Endodermal cell (in vitro differentiated cells): ENCODE measurements around the gene DPP6. TPM values are rescaled to one million over a fixed set of nuclear protein-coding genes. Genes with fewer than 3 reads are reported as not detected.
A peak's percentile ranks its signal among the peaks of the same experiment; 100 is the strongest.

ENCODE experiments used
- DNase-seq: peaks from one replicate; pipeline ENCODE4 v3.0.0-alpha.2; 2017
- H3K27ac ChIP-seq: 2 replicates; pipeline ENCODE4 v1.5.1; 2013; ENCODE audit warnings: mild to moderate bottlenecking, low read depth, low read length, moderate library complexity
- H3K27me3 ChIP-seq: 2 replicates; pipeline ENCODE4 v1.6.1; 2013; ENCODE audit warnings: mild to moderate bottlenecking, low read length, moderate library complexity; ENCODE audit not compliant: insufficient read depth, control insufficient read depth, poor library complexity, severe bottlenecking
- H3K36me3 ChIP-seq: 2 replicates; pipeline ENCODE4 v1.7.0; 2013; ENCODE audit warnings: mild to moderate bottlenecking, low read length, moderate library complexity; ENCODE audit not compliant: control insufficient read depth, insufficient read depth
- H3K4me1 ChIP-seq: one replicate; pipeline ENCODE4 v1.7.0; 2013; ENCODE audit warnings: low read length; ENCODE audit not compliant: control insufficient read depth, insufficient read depth
- H3K4me3 ChIP-seq: 2 replicates; pipeline ENCODE4 v1.5.1; 2013; ENCODE audit warnings: mild to moderate bottlenecking, low read length, moderate library complexity
- H3K9ac ChIP-seq: 2 replicates; pipeline ENCODE4 v1.6.1; 2013; ENCODE audit warnings: mild to moderate bottlenecking, low read length, moderate library complexity; ENCODE audit not compliant: poor library complexity, severe bottlenecking; ENCODE audit errors: extremely low read depth
- H3K9me3 ChIP-seq: 2 replicates; pipeline ENCODE4 v1.6.1; 2013; ENCODE audit warnings: mild to moderate bottlenecking, low read length, moderate library complexity; ENCODE audit not compliant: control insufficient read depth
- H3K27ac Mint-ChIP-seq: 2 replicates; pipeline ENCODE4 v1.8.0; 2020; ENCODE audit warnings: mixed read lengths
- H3K27me3 Mint-ChIP-seq: 2 replicates; pipeline ENCODE4 v1.8.0; 2021; ENCODE audit warnings: mild to moderate bottlenecking, mixed read lengths; ENCODE audit not compliant: insufficient read depth
- H3K36me3 Mint-ChIP-seq: 2 replicates; pipeline ENCODE4 v1.8.0; 2020; ENCODE audit warnings: low read depth, mixed read lengths
- H3K4me1 Mint-ChIP-seq: 2 replicates; pipeline ENCODE4 v1.8.0; 2020; ENCODE audit warnings: mixed read lengths
- H3K4me3 Mint-ChIP-seq: 2 replicates; pipeline ENCODE4 v1.8.0; 2020; ENCODE audit warnings: mild to moderate bottlenecking, moderate library complexity, mixed read lengths
- H3K9me3 Mint-ChIP-seq: 2 replicates; pipeline ENCODE4 v1.8.0; 2020; ENCODE audit warnings: mild to moderate bottlenecking, mixed read lengths
- WGBS, 2 experiments: methylation state at CpG; one replicate each; pipeline versions ENCODE4 v1.1.5 to v1.1.7; 2013; ENCODE audit warnings: missing lambda C conversion rate in 2 of 2, mixed read lengths in 1 of 2; ENCODE audit not compliant: insufficient coverage in 1 of 2, insufficient read length in 1 of 2; 5-methylcytosine and 5-hydroxymethylcytosine counted together
- total RNA-seq, 2 donors: library from RNA; stranded (reverse); fragmentation: NEBNext Ultra II Directional in 1 of 2; extraction: Animal tissue kit (Norgen Biotek cat#: 25700) in 1 of 2; gene quantifications; 2 replicates in 1 of 2; 3 replicates in 1 of 2; pipeline ENCODE4 v1.2.1, GENCODE V29; 2021
- TF ChIP-seq, protein P1 (sequence below): fragments of 200-600 bp; sonication (generic); conservative IDR thresholded peaks from 2 replicates; pipeline ENCODE4 v1.5.0; 2021; ENCODE audit warnings: antibody characterized with exemption, mild to moderate bottlenecking

The DPP6 gene
- total RNA-seq, 2 donors from 2014 or later, result 1.7 to 3.0 TPM

DNA sequence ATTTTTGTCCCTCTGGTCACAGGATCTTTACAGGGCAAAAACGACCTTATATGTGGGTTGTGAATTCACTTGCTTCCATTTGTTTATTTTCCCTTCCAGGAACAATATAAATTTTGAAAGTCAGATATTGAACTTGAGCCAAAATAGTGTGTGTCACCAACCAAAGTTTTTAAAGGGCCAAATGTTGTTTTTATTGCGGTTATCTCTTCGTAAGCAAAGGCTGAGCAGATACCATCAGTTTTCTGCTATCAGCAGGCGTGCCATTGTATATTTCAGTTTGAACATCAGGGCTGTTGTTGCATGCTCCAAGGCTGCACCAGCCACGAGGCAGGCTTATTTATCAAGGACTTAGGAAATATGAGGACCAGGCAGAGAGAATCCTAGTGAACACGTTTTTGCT lies 790.4 kb downstream of the DPP6 start:
- Mint-ChIP-seq H3K27ac (peak overlapping the region; percentile 0), H3K27me3 (no peaks in the 10 kb centered on the region), H3K9me3 (no peaks in the 10 kb centered on the region), H3K4me1 (peaks cover 34% of the 10 kb centered on the region), H3K4me3 (no peak overlapping the region), H3K36me3 (no peaks in the 10 kb centered on the region)
- Histone ChIP-seq H3K4me3 (peak overlapping the region; percentile 19), H3K27ac (peak overlapping the region; percentile 9), H3K27me3 (no peaks in the 10 kb centered on the region), H3K9ac (no peak overlapping the region), H3K9me3 (no peaks in the 10 kb centered on the region), H3K4me1 (peaks cover 21% of the 10 kb centered on the region), H3K36me3 (no peaks in the 10 kb centered on the region)
- 74 to 89% methylated on average over 5 to 6 of the region's 6 CpGs for WGBS, 2 experiments
- TF ChIP-seq, protein P1, sequence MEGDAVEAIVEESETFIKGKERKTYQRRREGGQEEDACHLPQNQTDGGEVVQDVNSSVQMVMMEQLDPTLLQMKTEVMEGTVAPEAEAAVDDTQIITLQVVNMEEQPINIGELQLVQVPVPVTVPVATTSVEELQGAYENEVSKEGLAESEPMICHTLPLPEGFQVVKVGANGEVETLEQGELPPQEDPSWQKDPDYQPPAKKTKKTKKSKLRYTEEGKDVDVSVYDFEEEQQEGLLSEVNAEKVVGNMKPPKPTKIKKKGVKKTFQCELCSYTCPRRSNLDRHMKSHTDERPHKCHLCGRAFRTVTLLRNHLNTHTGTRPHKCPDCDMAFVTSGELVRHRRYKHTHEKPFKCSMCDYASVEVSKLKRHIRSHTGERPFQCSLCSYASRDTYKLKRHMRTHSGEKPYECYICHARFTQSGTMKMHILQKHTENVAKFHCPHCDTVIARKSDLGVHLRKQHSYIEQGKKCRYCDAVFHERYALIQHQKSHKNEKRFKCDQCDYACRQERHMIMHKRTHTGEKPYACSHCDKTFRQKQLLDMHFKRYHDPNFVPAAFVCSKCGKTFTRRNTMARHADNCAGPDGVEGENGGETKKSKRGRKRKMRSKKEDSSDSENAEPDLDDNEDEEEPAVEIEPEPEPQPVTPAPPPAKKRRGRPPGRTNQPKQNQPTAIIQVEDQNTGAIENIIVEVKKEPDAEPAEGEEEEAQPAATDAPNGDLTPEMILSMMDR, result no peak
- no peak for DNase-seq

DNA sequence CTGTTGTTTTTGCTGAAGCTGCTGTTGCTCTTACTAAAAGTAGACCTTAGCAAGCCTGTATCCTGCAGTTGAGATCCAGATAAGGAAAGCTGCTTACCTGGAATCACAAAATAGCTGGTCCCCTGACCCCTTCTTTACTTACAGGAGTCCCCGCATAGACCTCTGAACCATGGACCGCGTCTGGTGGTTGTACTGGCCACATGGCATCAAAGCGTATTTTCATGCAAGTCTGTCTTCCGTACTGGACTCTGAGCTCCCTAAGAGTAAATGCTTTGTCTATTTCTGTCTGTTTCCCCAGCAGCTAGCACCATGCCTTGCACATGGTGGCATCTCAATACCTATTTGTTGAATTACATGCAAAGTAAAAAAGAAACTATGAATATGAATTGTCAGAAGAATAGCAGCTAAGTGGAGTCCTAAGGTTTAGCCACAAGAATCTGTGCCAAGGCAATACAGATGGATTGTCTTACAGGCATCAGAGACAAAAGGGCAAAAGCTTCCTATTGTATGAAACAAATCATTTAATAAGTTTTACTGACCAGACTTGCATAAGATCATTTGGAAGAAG lies 791.6 kb downstream of the DPP6 start:
- Mint-ChIP-seq H3K4me3 (no peak overlapping the region), H3K36me3 (no peaks in the 10 kb centered on the region), H3K9me3 (no peaks in the 10 kb centered on the region), H3K27ac (no peak overlapping the region), H3K4me1 (peaks cover 34% of the 10 kb centered on the region), H3K27me3 (no peaks in the 10 kb centered on the region)
- H3K9me3 ChIP-seq, result no peaks in the 10 kb centered on the region
- 95% methylated on average over 5 of the region's 5 CpGs for WGBS, 2 experiments
- TF ChIP-seq, protein P1, result no peak
- no peaks in the 10 kb centered on the region for H3K36me3 ChIP-seq
- H3K4me1 ChIP-seq, result peaks cover 21% of the 10 kb centered on the region
- no peak overlapping the region for H3K4me3 ChIP-seq
- H3K27ac ChIP-seq, result no peak overlapping the region
- DNase-seq, result no peak
- no peak overlapping the region for H3K9ac ChIP-seq
- no peaks in the 10 kb centered on the region for H3K27me3 ChIP-seq

DNA sequence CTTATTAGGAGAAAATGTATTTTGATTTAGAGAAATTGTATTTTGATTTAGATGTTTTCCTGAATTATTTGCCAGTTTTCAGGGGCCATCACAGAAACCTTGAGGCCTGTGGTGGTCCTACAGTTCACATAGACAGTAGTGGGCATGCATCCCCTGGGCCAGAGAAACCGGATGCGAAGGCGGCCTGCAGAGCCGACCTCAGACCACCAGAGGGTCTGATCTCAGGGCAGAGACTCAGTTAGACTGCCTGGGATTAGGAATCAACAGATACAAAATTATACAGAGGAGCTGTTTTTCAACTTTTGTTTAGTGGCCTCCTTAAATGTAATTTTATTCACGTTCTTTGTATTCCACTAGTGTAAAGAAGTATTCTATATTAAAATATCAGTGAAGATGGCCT lies 792.3 kb downstream of the DPP6 start:
- 87 to 93% methylated on average over 5 of the region's 5 CpGs for WGBS, 2 experiments
- H3K27me3 ChIP-seq, result no peaks in the 10 kb centered on the region
- Mint-ChIP-seq H3K9me3 (no peaks in the 10 kb centered on the region), H3K4me1 (peaks cover 34% of the 10 kb centered on the region), H3K27me3 (peaks cover 2% of the 10 kb centered on the region), H3K36me3 (no peaks in the 10 kb centered on the region), H3K27ac (no peak overlapping the region), H3K4me3 (no peak overlapping the region)
- H3K36me3 ChIP-seq, result no peaks in the 10 kb centered on the region
- H3K4me1 ChIP-seq, result peaks cover 21% of the 10 kb centered on the region
- no peaks in the 10 kb centered on the region for H3K9me3 ChIP-seq
- H3K27ac ChIP-seq, result no peak overlapping the region
- no peak overlapping the region for H3K4me3 ChIP-seq
- DNase-seq, result peak; percentile 70
- TF ChIP-seq, protein P1, result peak; percentile 81
- H3K9ac ChIP-seq, result no peak overlapping the region
